RKO (cell line): ENCODE results near the gene CLK3.
"Not testable (repeated sequence)": the region's sequence is repeated elsewhere in the genome, so short reads cannot be mapped to it uniquely, and the experiment has no call there.

Experiments used
- DNase-seq: peaks from one replicate; pipeline ENCODE4 v3.0.0-alpha.2; 2016; ENCODE audit warnings: low spot score

The CLK3 gene

GRCh38 chr15:74642734-74643664, 27.4 kb downstream of the CLK3 start:
- DNase-seq = no peak

DNA sequence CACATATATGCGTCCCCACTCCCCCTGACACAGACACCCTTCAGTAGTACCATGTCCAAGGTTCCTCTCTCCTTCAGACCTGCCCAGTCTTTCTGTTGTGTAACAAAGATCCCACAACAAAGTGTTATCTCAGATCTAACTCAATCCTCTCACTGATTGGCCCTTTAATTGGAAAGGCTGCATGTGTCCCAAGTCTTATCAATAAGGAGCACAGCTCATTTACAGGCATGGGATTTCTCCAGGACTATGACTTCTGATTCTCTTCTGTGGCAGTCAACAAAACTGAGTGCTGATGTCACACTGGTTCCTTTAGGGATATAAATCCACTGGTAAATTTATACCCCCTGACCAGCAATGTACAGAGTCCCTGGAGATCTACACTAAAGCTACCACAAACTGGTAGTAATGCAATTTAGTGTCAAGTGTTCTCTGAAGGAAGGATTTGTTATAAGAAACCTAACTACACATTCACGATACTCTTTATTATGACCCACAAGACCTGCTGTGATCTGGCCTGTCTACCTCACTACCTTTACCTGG, 28.1 kb downstream of the CLK3 start:
- DNase-seq = no peak

- no peak for DNase-seq
Observed at GRCh38 chr15:74646480-74646879, 30.8 kb downstream of the CLK3 start.

DNA sequence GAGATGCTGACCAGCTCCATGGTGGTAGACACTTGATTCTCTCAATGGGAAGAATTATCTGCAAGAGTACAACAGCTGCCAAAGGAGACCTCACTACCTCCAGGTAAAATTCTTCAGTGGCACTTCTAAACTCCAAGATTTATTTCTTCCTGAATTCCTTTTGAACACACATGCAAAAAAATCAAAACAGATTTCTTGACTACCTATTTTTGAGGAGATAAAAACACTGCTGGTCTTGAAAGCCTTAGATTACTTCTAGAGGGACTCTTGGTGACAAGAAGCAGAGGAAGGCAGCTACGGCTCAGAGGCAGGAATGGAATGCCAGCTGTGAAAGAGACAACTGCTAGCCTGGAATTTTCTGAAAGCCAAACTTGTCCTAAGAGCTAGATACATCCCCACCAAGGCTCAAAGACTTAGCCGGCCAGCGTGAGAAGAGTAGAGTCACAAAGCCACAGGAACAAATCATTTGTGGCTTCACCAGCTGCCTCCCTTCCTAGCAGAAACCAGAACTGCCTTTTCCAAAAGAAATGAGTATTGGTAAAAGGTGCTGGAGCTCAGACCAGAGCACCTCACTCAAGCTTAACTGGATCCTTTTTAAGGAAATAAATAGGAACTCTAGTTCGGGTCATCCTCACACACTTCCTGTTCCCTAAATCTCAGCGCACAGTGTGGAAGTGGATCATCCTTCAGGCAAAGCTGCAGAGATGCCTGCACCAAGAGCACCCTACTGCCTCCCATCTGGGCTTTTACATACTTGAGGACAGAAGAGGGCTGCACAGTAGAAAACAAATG, 32.6 kb downstream of the CLK3 start:
- DNase-seq = no peak

DNA sequence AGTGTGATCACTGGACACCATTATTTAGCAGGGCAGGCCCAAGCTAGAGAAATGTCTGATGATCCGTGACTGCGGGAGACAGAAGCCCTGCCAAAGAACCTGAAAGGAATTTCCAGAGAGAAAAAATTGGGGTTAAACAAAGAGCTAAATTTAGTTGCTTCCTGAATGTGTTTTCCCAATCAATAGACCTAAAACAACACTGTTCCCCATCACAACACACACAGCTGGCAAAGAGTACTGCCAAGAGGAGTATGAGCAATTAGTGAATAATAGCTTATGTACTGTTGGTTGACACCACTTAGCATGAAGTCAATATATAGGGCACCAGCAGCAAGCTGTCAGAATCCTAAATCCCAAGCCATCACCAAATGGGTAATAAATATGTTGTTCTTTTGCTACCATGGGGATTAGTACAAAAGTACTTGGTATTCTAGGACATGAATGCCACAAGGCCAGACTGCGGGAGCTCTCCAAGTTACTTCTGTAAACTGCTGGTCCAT, 35.7 kb downstream of the CLK3 start:
- no peak for DNase-seq

GRCh38 chr15:74653426-74654102, 37.9 kb downstream of the CLK3 start:
- no peak for DNase-seq

- DNase-seq = no peak
Observed at GRCh38 chr15:74655424-74655823, 39.8 kb downstream of the CLK3 start.

- no peak for DNase-seq
Observed at GRCh38 chr15:74656935-74657535, 41.4 kb downstream of the CLK3 start.

DNA sequence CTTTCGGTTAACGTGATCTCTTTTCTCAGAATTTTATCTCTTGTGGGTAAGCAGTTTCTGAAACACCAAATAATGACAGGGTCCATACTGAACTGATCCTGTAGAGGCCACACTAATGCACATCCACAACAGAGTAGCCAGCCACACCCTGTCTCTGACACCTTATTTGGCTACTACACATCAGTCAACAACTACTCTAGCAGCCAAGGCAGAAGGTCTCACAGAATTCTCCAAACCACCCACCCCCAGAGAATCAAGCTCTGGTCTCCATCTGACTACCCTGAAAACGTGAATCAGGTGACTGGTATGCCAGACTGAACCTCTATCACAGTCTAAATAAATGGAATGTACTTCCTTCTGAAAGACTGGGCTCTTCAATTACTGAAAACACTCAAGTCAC, 42.2 kb downstream of the CLK3 start:
- DNase-seq = no peak

DNA sequence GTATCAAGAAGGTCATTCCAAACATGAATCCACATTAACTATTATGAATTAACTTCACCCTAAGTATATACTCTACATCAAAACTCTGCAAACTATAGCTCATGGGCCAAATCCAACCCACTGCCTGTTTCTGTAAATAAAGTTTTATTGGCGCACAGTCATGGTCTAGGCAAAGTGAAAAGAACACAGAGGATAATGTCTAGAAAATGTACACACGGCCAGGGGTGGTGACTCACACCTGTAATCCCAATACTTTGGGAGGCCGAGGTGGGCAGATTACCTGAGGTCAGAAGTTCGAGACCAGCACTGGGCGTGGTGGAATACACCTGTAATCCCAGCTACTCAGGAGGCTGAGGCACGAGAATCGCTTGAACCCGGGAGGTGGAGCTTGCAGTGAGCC, 45.6 kb downstream of the CLK3 start:
- DNase-seq = not testable (repeated sequence)

- no peak for DNase-seq
Observed at GRCh38 chr15:74662064-74662860, 46.6 kb downstream of the CLK3 start.

DNA sequence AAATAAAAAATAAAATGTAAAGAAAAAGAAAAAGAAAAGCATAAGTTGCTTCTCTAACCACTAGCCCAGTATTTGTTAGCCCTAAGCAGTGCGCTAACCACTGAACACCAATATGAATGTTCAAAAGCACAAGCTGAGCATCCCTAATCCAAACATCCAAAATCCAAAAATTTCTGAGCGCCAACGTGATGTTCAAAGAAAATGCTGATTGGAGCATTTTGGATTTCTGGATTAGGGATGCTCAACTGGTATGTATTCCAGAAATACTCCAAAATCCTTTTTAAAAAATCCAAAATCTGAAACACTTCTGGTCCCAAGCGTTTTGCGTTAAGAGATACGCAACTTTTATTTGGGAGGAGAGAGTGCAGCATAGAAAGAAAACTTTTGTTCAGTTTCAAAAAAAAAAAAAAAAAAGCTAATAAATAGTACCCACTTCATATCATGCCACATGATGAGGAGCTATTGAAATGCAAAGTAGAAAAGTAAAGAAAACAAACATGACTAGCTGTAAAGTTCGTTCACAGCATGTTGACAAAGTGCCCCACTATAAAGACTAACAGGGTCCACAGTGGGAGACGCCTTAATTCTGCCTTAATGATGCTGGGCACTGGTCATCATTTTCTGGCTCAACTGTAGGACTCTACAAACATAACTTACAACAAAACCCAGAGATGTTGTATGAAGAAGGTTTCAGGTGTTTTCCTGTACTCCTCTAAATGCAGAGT, 47.8 kb downstream of the CLK3 start:
- DNase-seq = no peak

DNA sequence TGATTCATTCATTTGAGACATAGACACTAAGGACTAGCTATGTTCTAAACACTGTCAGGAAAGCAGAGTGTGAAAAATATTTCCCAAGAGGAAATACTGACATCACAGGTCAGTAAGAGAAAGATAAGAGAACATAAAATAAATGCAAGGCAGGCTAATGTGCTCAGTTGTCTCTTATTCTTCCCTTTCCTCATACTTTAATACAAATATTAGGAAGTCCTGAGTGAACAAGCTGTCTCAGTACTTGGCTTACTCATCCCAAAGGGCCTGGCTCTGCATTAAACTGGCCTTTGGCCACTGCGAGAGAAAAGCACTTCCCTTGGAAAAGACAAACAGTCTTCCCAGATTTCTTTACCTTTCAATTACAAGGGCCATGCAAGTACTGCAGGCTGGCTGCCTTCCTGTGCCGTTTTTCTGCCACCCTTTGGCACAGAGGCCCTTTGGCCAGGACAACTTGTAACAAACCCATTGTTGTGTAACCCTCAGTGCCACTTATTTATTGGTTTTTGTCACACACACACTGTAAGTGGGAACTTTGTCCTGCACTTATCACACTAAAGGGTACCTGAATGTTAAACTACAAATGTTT, 48.5 kb downstream of the CLK3 start:
- no peak for DNase-seq

- DNase-seq = no peak
Observed at GRCh38 chr15:74664670-74665069, 49.0 kb downstream of the CLK3 start.

DNA sequence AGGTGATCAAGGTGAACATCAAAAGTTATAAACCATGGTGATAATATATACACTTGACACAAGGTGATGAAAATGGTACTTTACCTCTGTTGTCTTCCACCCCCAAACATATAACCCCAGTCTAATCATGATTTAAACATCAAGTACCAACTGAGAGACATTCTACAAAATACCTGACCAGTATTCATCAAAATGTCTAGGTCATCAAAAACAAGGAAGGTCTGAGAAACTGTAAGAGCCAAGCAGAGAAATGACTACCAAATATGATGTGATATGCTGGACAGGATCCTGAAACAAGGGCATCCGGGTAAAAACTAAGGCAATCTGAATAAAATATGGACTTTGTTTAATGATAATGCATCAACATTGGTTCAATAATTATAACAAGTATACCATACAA, 52.3 kb downstream of the CLK3 start:
- no peak for DNase-seq

DNA sequence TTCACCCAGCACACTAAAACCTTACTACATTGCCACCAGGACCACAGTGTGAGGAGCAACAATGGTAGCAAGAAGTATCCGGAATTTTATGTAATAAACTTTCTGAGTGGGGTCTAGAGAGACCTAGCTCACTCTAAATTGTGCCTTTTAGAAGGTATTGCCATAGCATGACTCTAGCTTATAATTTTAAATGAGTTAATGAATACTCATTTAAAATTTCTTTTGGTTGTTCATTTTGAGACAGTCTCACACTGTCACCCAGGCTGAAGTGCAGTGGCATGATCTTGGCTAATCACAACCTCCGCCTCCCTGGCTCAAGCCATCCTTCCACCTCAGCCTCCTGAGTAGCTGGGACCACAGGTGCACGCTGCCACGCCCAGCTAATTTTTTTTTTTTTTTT, 54.0 kb downstream of the CLK3 start:
- DNase-seq = no peak

GRCh38 chr15:74674161-74674560, 58.5 kb downstream of the CLK3 start:
- no peak for DNase-seq

DNA sequence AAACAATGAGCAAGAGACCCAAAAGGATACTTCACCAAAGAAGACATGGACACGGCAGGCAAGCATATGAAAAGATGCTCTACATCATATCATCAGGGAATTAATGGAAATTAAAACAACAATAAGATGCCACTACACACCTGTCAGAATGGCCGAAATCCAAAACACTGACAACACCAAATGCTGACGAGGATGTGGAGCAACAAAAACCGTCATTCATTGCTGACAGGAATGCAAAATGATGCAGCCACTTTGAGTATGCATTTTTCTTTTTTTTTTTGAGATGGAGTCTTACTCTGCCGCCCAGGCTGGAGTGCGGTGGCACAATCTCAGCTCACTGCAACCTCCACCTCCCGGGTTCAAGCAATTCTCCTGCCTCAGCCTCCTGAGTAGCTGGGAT, 61.2 kb downstream of the CLK3 start:
- no peak for DNase-seq
